ENCODE measurements around the gene MCF2L2. TPM values are rescaled to one million over a fixed set of nuclear protein-coding genes. Genes with fewer than 3 reads are reported as not detected.

MCF2L2 gene
- total and polyA plus RNA-seq, 9 donors: 0.12 to 2.2 (median 0.61) TPM

GRCh38 chr3:183307749-183308148 lies 120.7 kb downstream of the MCF2L2 start:
- Histone ChIP-seq H3K27ac (no peak overlapping the region), H3K9me3 (no peaks in the 10 kb centered on the region), H3K4me1 (ENCODE audit: insufficient read depth) (no peaks in the 10 kb centered on the region), H3K36me3 (no peaks in the 10 kb centered on the region), H3K4me3 (no peak overlapping the region), H3K27me3 (no peaks in the 10 kb centered on the region)
- DNase-seq: no peak
- intact Hi-C loops (cut with DNase I): no loop called here
- 94 to 99% (median 98%) methylated on average over 2 of the region's 2 CpGs for WGBS, 3 donors
- TF ChIP-seq EP300 (IDR thresholded peaks at IDR 0.05) (no peak), POLR2A (IDR thresholded peaks at IDR 0.05) (no peak)
- TF ChIP-seq, protein P1, sequence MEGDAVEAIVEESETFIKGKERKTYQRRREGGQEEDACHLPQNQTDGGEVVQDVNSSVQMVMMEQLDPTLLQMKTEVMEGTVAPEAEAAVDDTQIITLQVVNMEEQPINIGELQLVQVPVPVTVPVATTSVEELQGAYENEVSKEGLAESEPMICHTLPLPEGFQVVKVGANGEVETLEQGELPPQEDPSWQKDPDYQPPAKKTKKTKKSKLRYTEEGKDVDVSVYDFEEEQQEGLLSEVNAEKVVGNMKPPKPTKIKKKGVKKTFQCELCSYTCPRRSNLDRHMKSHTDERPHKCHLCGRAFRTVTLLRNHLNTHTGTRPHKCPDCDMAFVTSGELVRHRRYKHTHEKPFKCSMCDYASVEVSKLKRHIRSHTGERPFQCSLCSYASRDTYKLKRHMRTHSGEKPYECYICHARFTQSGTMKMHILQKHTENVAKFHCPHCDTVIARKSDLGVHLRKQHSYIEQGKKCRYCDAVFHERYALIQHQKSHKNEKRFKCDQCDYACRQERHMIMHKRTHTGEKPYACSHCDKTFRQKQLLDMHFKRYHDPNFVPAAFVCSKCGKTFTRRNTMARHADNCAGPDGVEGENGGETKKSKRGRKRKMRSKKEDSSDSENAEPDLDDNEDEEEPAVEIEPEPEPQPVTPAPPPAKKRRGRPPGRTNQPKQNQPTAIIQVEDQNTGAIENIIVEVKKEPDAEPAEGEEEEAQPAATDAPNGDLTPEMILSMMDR (IDR thresholded peaks at IDR 0.05): no peak

GRCh38 chr3:183306798-183307671 lies 121.4 kb downstream of the MCF2L2 start:
- DNase-seq: no peak

DNA sequence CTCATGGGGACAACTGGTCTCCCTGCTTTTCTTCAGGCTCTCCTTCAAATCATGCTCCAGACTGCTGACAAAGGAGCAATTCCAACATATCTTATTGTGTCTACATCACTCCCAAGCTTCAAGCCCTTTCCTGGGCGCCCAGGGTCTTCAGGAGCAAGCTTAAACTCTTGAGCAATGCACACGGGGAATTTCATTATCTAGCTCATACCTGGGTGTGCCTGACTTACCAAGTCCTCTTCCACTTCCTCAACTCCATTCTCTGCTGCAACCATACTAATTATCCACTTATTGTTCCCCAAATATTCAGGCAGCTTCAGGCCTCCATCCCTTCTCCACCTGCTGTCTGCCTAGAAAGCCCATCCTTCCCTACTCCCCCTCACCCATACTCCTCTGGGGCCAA lies 124.7 kb downstream of the MCF2L2 start:
- H3K27me3 ChIP-seq: no peaks in the 10 kb centered on the region
- intact Hi-C loops (cut with DNase I): no loop called here
- H3K27ac ChIP-seq: no peak overlapping the region
- H3K36me3 ChIP-seq: no peaks in the 10 kb centered on the region
- 88 to 91% (median 90%) methylated on average over 2 of the region's 2 CpGs for WGBS, 3 donors
- no peaks in the 10 kb centered on the region for H3K4me1 ChIP-seq (ENCODE audit: insufficient read depth)
- H3K9me3 ChIP-seq: no peaks in the 10 kb centered on the region
- DNase-seq: no peak
- TF ChIP-seq, protein P1 (IDR thresholded peaks at IDR 0.05): no peak
- TF ChIP-seq EP300 (IDR thresholded peaks at IDR 0.05): no peak
- TF ChIP-seq POLR2A (IDR thresholded peaks at IDR 0.05): no peak
- no peak overlapping the region for H3K4me3 ChIP-seq

More at GRCh38 chr3:183306798-183307671, 121.4 kb downstream of the MCF2L2 start:
- intact Hi-C loops (cut with DNase I): no loop called here
- 59 to 62% (median 60%) methylated on average over 9 of the region's 9 CpGs for WGBS, 3 donors
- no peaks in the 10 kb centered on the region for H3K9me3 ChIP-seq
- no peaks in the 10 kb centered on the region for H3K27me3 ChIP-seq
- no peak for TF ChIP-seq POLR2A (IDR thresholded peaks at IDR 0.05)
- TF ChIP-seq, protein P1 (IDR thresholded peaks at IDR 0.05): no peak
- TF ChIP-seq EP300 (IDR thresholded peaks at IDR 0.05): no peak
- H3K4me1 ChIP-seq (ENCODE audit: insufficient read depth): no peaks in the 10 kb centered on the region
- H3K27ac ChIP-seq: no peak overlapping the region
- H3K36me3 ChIP-seq: no peaks in the 10 kb centered on the region
- H3K4me3 ChIP-seq: no peak overlapping the region

- Histone ChIP-seq H3K27ac (no peak overlapping the region), H3K4me3 (no peak overlapping the region), H3K36me3 (no peaks in the 10 kb centered on the region), H3K27me3 (no peaks in the 10 kb centered on the region), H3K9me3 (no peaks in the 10 kb centered on the region), H3K4me1 (ENCODE audit: insufficient read depth) (no peaks in the 10 kb centered on the region)
- intact Hi-C loops (cut with DNase I): no loop called here
- 68 to 72% (median 68%) methylated on average over 8 of the region's 8 CpGs for WGBS, 3 donors
- no peak for DNase-seq
- no peak for TF ChIP-seq POLR2A (IDR thresholded peaks at IDR 0.05)
- TF ChIP-seq, protein P1 (IDR thresholded peaks at IDR 0.05): no peak
These were observed 126.4 kb downstream of the MCF2L2 start for GRCh38 chr3:183301937-183302580.
